IMR-90 (cell line): ENCODE measurements around the gene REPS1. TPM values are rescaled to one million over a fixed set of nuclear protein-coding genes. Genes with fewer than 3 reads are reported as not detected.

Source experiments
- ATAC-seq: fragments of 200-7000 bp; cut with Tn5 transposase; 2 replicates; pipeline ENCODE4 v1.9.1; 2020; ENCODE audit warnings: low read depth, mild to moderate bottlenecking, moderate library complexity
- BruUV-seq: library from RNA; stranded (reverse); fragments of 400-500 nt; replicated peaks from 2 replicates; lab custom pipeline; 2021; lab: Mats Ljungman, UMichigan
- CTCF ChIA-PET: fragments of 300-600 bp; formaldehyde crosslinking; extraction: SDS; loops from one replicate; lab custom pipeline; 2021; ENCODE audit warnings: antibody characterized with exemption; lab: Yijun Ruan, JAX
- POLR2A ChIA-PET: fragments of 300-600 bp; sonication (Branson Sonifier 250); formaldehyde crosslinking; loops from one replicate; lab custom pipeline; 2022; ENCODE audit warnings: antibody characterized with exemption; ENCODE audit not compliant: unreplicated experiment; lab: Charles Lee
- DNase-seq: peaks from one replicate; pipeline ENCODE4 v3.0.0; 2013
- H2AFZ ChIP-seq: replicated peaks from 2 replicates; pipeline ENCODE3; 2013; ENCODE audit warnings: low read length, mild to moderate bottlenecking; ENCODE audit not compliant: poor library complexity
- H2AK5ac ChIP-seq: 2 replicates; pipeline ENCODE4 v1.6.1; 2013; ENCODE audit warnings: low read depth, low read length, inconsistent platforms
- H2AK9ac ChIP-seq: replicated peaks from 2 replicates; pipeline ENCODE3; 2013; ENCODE audit warnings: mild to moderate bottlenecking, low read depth, low read length, moderate library complexity; ENCODE audit not compliant: poor library complexity
- H2BK120ac ChIP-seq: 2 replicates; pipeline ENCODE4 v1.6.1; 2013; ENCODE audit warnings: low read depth, low read length, inconsistent platforms
- H2BK15ac ChIP-seq: 3 replicates; pipeline ENCODE4 v1.6.1; 2013; ENCODE audit warnings: low read depth, low read length, inconsistent platforms
- H2BK20ac ChIP-seq: 2 replicates; pipeline ENCODE4 v1.6.1; 2013; ENCODE audit warnings: low read depth, mild to moderate bottlenecking, inconsistent platforms, low read length, moderate library complexity
- H2BK5ac ChIP-seq: 2 replicates; pipeline ENCODE4 v1.6.1; 2013; ENCODE audit warnings: mild to moderate bottlenecking, low read depth, low read length, inconsistent platforms; ENCODE audit not compliant: poor library complexity, severe bottlenecking
- H3K14ac ChIP-seq: replicated peaks from 2 replicates; pipeline ENCODE4 v1.6.1; 2013; ENCODE audit warnings: low read depth, low read length, inconsistent platforms
- H3K18ac ChIP-seq: 2 replicates; pipeline ENCODE4 v1.6.1; 2013; ENCODE audit warnings: low read depth, low read length, control low read depth
- H3K23ac ChIP-seq: 2 replicates; pipeline ENCODE4 v1.6.1; 2013; ENCODE audit warnings: low read depth, low read length, inconsistent platforms
- H3K27ac ChIP-seq: 2 replicates; pipeline ENCODE4 v1.5.1; 2013; ENCODE audit warnings: mild to moderate bottlenecking, control low read depth, low read length; ENCODE audit not compliant: insufficient read depth
- H3K27me3 ChIP-seq: 2 replicates; pipeline ENCODE4 v1.6.1; 2013; ENCODE audit warnings: low read length; ENCODE audit not compliant: control insufficient read depth, insufficient read depth
- H3K36me3 ChIP-seq: 2 replicates; pipeline ENCODE4 v1.6.1; 2013; ENCODE audit warnings: low read length, mixed read lengths; ENCODE audit not compliant: control insufficient read depth, insufficient read depth
- H3K4ac ChIP-seq: 2 replicates; pipeline ENCODE4 v1.6.1; 2013; ENCODE audit warnings: low read depth, low read length, inconsistent platforms
- H3K4me1 ChIP-seq: 2 replicates; pipeline ENCODE4 v1.6.1; 2013; ENCODE audit warnings: low read length, mixed read lengths; ENCODE audit not compliant: control insufficient read depth, insufficient read depth
- H3K4me2 ChIP-seq: 2 replicates; pipeline ENCODE4 v1.6.1; 2013; ENCODE audit warnings: low read depth, mild to moderate bottlenecking, control low read depth, low read length, moderate library complexity
- H3K4me3 ChIP-seq: 2 replicates; pipeline ENCODE4 v1.5.1; 2013; ENCODE audit warnings: low read depth, mild to moderate bottlenecking, control low read depth, low read length, moderate library complexity; ENCODE audit not compliant: insufficient read depth
- H3K56ac ChIP-seq: 2 replicates; pipeline ENCODE4 v1.6.1; 2013; ENCODE audit warnings: low read length, inconsistent platforms; ENCODE audit not compliant: insufficient read depth; ENCODE audit errors: extremely low read depth
- H3K79me1 ChIP-seq, 2 experiments: 2 replicates each; pipeline ENCODE4 v1.6.1; 2013; ENCODE audit warnings: low read length in 2 of 2, inconsistent platforms in 1 of 2, low read depth in 1 of 2
- H3K9ac ChIP-seq: 2 replicates; pipeline ENCODE4 v1.6.1; 2013; ENCODE audit warnings: low read depth, low read length, control low read depth
- H3K9me1 ChIP-seq: 2 replicates; pipeline ENCODE4 v1.6.1; 2013; ENCODE audit warnings: low read length, inconsistent platforms; ENCODE audit not compliant: insufficient read depth
- H3K9me3 ChIP-seq: 2 replicates; pipeline ENCODE4 v1.6.1; 2013; ENCODE audit warnings: low read length; ENCODE audit not compliant: control insufficient read depth, insufficient read depth
- H4K20me1 ChIP-seq: 2 replicates; pipeline ENCODE4 v1.6.1; 2013; ENCODE audit warnings: low read length, inconsistent platforms; ENCODE audit not compliant: insufficient read depth
- H4K5ac ChIP-seq: 2 replicates; pipeline ENCODE4 v1.6.1; 2013; ENCODE audit warnings: mild to moderate bottlenecking, low read depth, low read length, control low read depth
- H4K8ac ChIP-seq, 2 experiments: 2 replicates each; pipeline ENCODE4 v1.6.1; 2013; ENCODE audit warnings: low read depth in 2 of 2, low read length in 2 of 2, control low read depth in 1 of 2, inconsistent platforms in 1 of 2
- H4K91ac ChIP-seq: 2 replicates; pipeline ENCODE4 v1.6.1; 2013; ENCODE audit warnings: low read depth, low read length, inconsistent platforms; ENCODE audit not compliant: insufficient read depth
- BHLHE40 ChIP-seq: fragments of 150-350 bp; IDR thresholded peaks from 2 replicates; pipeline ENCODE4 v1.6.1; 2016; ENCODE audit warnings: mild to moderate bottlenecking, low read depth, low read length
- CEBPB ChIP-seq: IDR thresholded peaks from 2 replicates; pipeline ENCODE4 v1.6.1; 2012; ENCODE audit warnings: low read depth, low read length, improper control_type of control experiment
- CHD1 ChIP-seq: IDR thresholded peaks from 2 replicates; pipeline ENCODE4 v1.6.1; 2012; ENCODE audit warnings: low read depth, low read length, improper control_type of control experiment
- CTCF ChIP-seq: conservative IDR thresholded peaks from 2 replicates; pipeline ENCODE4 v1.5.1; 2012; ENCODE audit warnings: mild to moderate bottlenecking, low read depth, low read length, improper control_type of control experiment
- FOS ChIP-seq: fragments of 150-350 bp; IDR thresholded peaks from 2 replicates; pipeline ENCODE4 v1.6.1; 2016; ENCODE audit warnings: low read depth, low read length
- MAFK ChIP-seq: IDR thresholded peaks from 2 replicates; pipeline ENCODE4 v1.6.1; 2012; ENCODE audit warnings: low read depth, low read length, improper control_type of control experiment
- MAZ ChIP-seq: IDR thresholded peaks from 2 replicates; pipeline ENCODE4 v1.6.1; 2012; ENCODE audit warnings: low read depth, mild to moderate bottlenecking, low read length, improper control_type of control experiment, moderate library complexity, borderline replicate concordance
- MXI1 ChIP-seq: IDR thresholded peaks from 2 replicates; pipeline ENCODE4 v1.6.1; 2012; ENCODE audit warnings: low read depth, mild to moderate bottlenecking, low read length, moderate library complexity, borderline replicate concordance
- NFE2L2 ChIP-seq: fragments of 150-350 bp; IDR thresholded peaks from 2 replicates; pipeline ENCODE4 v1.6.1; 2016; ENCODE audit warnings: low read depth, mild to moderate bottlenecking, low read length
- POLR2A ChIP-seq: IDR thresholded peaks from 2 replicates; pipeline ENCODE4 v1.6.1; 2012; ENCODE audit warnings: mild to moderate bottlenecking, low read depth, low read length
- RAD21 ChIP-seq: IDR thresholded peaks from 2 replicates; pipeline ENCODE4 v1.6.1; 2012; ENCODE audit warnings: low read length, improper control_type of control experiment
- RCOR1 ChIP-seq: IDR thresholded peaks from 2 replicates; pipeline ENCODE4 v1.6.1; 2012; ENCODE audit warnings: mild to moderate bottlenecking, low read length, improper control_type of control experiment; ENCODE audit not compliant: insufficient replicate concordance
- RFX5 ChIP-seq: IDR thresholded peaks from 2 replicates; pipeline ENCODE4 v1.8.0; 2012; ENCODE audit warnings: low read depth, mild to moderate bottlenecking, low read length, moderate library complexity
- SMC3 ChIP-seq: fragments of 150-350 bp; IDR thresholded peaks from 2 replicates; pipeline ENCODE4 v1.6.1; 2016; ENCODE audit warnings: low read depth, mild to moderate bottlenecking, antibody characterized with exemption, low read length, moderate library complexity
- USF2 ChIP-seq: fragments of 150-350 bp; IDR thresholded peaks from 2 replicates; pipeline ENCODE4 v1.6.1; 2017; ENCODE audit warnings: mild to moderate bottlenecking, antibody characterized with exemption, low read length, low read depth
- WGBS, 2 experiments: methylation state at CpG; one replicate each; pipeline versions ENCODE4 v1.1.5 to v1.1.7; 2013; ENCODE audit warnings: missing lambda C conversion rate in 2 of 2; ENCODE audit not compliant: insufficient read length in 1 of 2; ENCODE audit errors: extremely low coverage in 2 of 2; 5-methylcytosine and 5-hydroxymethylcytosine counted together
- dilution Hi-C: fragments of 300-500 bp; cut with HindIII; formaldehyde crosslinking; loops from one replicate; pipeline ENCODE4 v1.14.3; 2018; ENCODE audit warnings: low sequenced_read_pairs; ENCODE audit not compliant: unreplicated experiment
- in situ Hi-C: fragments of 300-500 bp; cut with MboI; formaldehyde crosslinking; loops from 3 replicates; pipeline ENCODE4 v1.14.3; 2019; ENCODE audit warnings: low sequenced_read_pairs, inconsistent platforms, mixed read lengths
- intact Hi-C: fragments of 100-400 bp; cut with micrococcal nuclease; formaldehyde crosslinking; loops from 2 replicates; pipeline ENCODE4 v1.10.0; 2022
- polyA plus RNA-seq, 3 experiments: library from polyadenylated mRNA; depleted of rRNA; stranded (reverse); fragments of >200 nt; gene quantifications; 2 replicates each; pipeline ENCODE4 v1.2.3, GENCODE V29; 2012; ENCODE audit warnings: low replicate concordance in 1 of 3
- total RNA-seq: library from RNA; depleted of rRNA; stranded (reverse); fragments of >200 nt; gene quantifications from 2 replicates; pipeline ENCODE4 v1.2.3, GENCODE V29; 2012
- TF ChIP-seq, protein P1 (sequence below): fragments of 150-350 bp; IDR thresholded peaks from 2 replicates; pipeline ENCODE4 v1.6.1; 2016; ENCODE audit warnings: low read depth, mild to moderate bottlenecking, low read length, moderate library complexity, borderline replicate concordance

REPS1 gene
- total and polyA plus RNA-seq, 2 of the 4 experiments (the other 2 are of a cell fraction) = 21.9 to 24.2 TPM

DNA sequence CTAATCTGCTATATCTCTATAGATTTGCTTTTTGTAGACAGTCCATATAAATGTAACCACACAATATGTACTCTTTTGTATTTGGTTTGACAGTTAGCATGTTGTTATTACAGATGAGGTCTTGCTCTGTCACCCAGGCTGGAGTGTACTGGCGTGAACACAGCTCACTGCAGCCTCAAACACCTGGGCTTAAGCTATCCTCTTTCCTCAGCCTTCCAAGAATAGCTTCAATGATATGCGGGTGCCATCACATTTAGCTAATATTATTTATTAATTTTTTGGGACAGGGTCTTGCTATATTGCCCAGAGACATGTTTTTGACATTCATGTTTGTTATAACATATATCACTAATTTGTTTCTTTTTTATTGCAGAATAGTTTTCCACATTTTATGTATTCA is 10.8 kb downstream of the REPS1 start:
- Histone ChIP-seq H4K91ac (no peak overlapping the region), H3K14ac (no peak overlapping the region), H2BK15ac (no peak overlapping the region), H3K18ac (no peak overlapping the region), H3K23ac (no peak overlapping the region), H2AK9ac (no peak overlapping the region), H3K4me3 (no peak overlapping the region), H3K56ac (no peak overlapping the region), H2BK5ac (no peak overlapping the region), H3K79me1 (peaks cover 32 to 45% of the 10 kb centered on the region in 2 experiments), H4K8ac (no peak overlapping the region), H4K20me1 (peaks cover 9% of the 10 kb centered on the region; the same call in 1 of the 2 replicates), H2AK5ac (no peak overlapping the region), H2BK120ac (no peak overlapping the region), H3K36me3 (no peaks in the 10 kb centered on the region), H3K9me3 (no peaks in the 10 kb centered on the region), H3K9ac (no peak overlapping the region), H3K27me3 (no peaks in the 10 kb centered on the region), H3K4ac (no peak overlapping the region), H2AFZ (no peak overlapping the region), H2BK20ac (no peak overlapping the region), H3K4me1 (no peaks in the 10 kb centered on the region), H4K5ac (no peak overlapping the region), H3K27ac (no peak overlapping the region), H3K4me2 (no peak overlapping the region), H3K9me1 (0 out of 2 replicates have a peak, but pooled peaks cover 2% of the 10 kb centered on the region)
- intact Hi-C loops (no loop called here), in situ Hi-C loops (no loop called here), dilution Hi-C loops (no loop called here)
- ChIA-PET POLR2A (no interaction called here), CTCF (no interaction called here)
- DNase-seq = no peak
- no TSS peak for BruUV-seq
- no peak for TF ChIP-seq CHD1
- TF ChIP-seq SMC3 = no peak
- TF ChIP-seq RAD21 = no peak
- TF ChIP-seq RFX5 = no peak
- no peak for TF ChIP-seq FOS
- no peak for TF ChIP-seq RCOR1
- TF ChIP-seq NFE2L2 = no peak
- TF ChIP-seq, protein P1, sequence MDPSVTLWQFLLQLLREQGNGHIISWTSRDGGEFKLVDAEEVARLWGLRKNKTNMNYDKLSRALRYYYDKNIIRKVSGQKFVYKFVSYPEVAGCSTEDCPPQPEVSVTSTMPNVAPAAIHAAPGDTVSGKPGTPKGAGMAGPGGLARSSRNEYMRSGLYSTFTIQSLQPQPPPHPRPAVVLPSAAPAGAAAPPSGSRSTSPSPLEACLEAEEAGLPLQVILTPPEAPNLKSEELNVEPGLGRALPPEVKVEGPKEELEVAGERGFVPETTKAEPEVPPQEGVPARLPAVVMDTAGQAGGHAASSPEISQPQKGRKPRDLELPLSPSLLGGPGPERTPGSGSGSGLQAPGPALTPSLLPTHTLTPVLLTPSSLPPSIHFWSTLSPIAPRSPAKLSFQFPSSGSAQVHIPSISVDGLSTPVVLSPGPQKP = no peak
- no peak for TF ChIP-seq CTCF
- no peak for TF ChIP-seq MAZ
- TF ChIP-seq POLR2A = no peak
- TF ChIP-seq USF2 = no peak
- TF ChIP-seq MAFK = no peak
- TF ChIP-seq MXI1 = no peak
- no peak for TF ChIP-seq BHLHE40
- TF ChIP-seq CEBPB = no peak
- no peak for ATAC-seq
- WGBS, 2 experiments = no CpG with 5 or more reads among the region's 2 CpGs
